Hepatocyte (in vitro differentiated cells): ENCODE results near the gene AP2A2. TPM values are rescaled to one million over a fixed set of nuclear protein-coding genes. Genes with fewer than 3 reads are reported as not detected.

Experiments used
- DNase-seq: peaks from one replicate; pipeline ENCODE4 v3.0.0-alpha.2; 2016; ENCODE audit warnings: low spot score
- H2AFZ ChIP-seq: fragments of 200-600 bp; sonication (generic); 2 replicates; pipeline ENCODE4 v1.6.0; 2016; ENCODE audit warnings: antibody characterized with exemption, mild to moderate bottlenecking
- H3K27ac ChIP-seq: fragments of 200-600 bp; sonication (generic); 2 replicates; pipeline ENCODE4 v1.5.1; 2016; ENCODE audit warnings: mild to moderate bottlenecking
- H3K27me3 ChIP-seq: fragments of 200-600 bp; sonication (generic); 2 replicates; pipeline ENCODE4 v1.6.1; 2016
- H3K36me3 ChIP-seq: fragments of 200-600 bp; sonication (generic); replicated peaks from 2 replicates; pipeline ENCODE4 v1.5.1; 2016; ENCODE audit warnings: low read depth; ENCODE audit not compliant: insufficient read depth
- H3K4me1 ChIP-seq: fragments of 200-600 bp; sonication (generic); 2 replicates; pipeline ENCODE4 v1.5.1; 2016; ENCODE audit warnings: mild to moderate bottlenecking, moderate library complexity; ENCODE audit not compliant: insufficient read depth
- H3K4me2 ChIP-seq: fragments of 200-600 bp; sonication (generic); 2 replicates; pipeline ENCODE4 v1.6.0; 2016
- H3K4me3 ChIP-seq: fragments of 200-600 bp; sonication (generic); 2 replicates; pipeline ENCODE4 v1.5.1; 2016; ENCODE audit warnings: mild to moderate bottlenecking
- H3K79me2 ChIP-seq: fragments of 200-600 bp; sonication (generic); 2 replicates; pipeline ENCODE4 v1.6.0; 2017; ENCODE audit warnings: mild to moderate bottlenecking
- H3K9me2 ChIP-seq: fragments of 200-600 bp; sonication (generic); replicated peaks from 2 replicates; pipeline ENCODE4 v1.6.0; 2017; ENCODE audit warnings: mild to moderate bottlenecking; ENCODE audit not compliant: insufficient read depth
- H3K9me3 ChIP-seq: fragments of 200-600 bp; sonication (generic); 2 replicates; pipeline ENCODE4 v1.5.1; 2016; ENCODE audit warnings: low read depth, mild to moderate bottlenecking
- H4K20me1 ChIP-seq: fragments of 200-600 bp; sonication (generic); 2 replicates; pipeline ENCODE4 v1.6.0; 2016; ENCODE audit warnings: mild to moderate bottlenecking; ENCODE audit not compliant: insufficient read depth, poor library complexity, severe bottlenecking
- EZH2 ChIP-seq: fragments of 200-600 bp; sonication (generic); IDR thresholded peaks from 2 replicates; pipeline ENCODE4 v1.6.1; 2016; ENCODE audit warnings: antibody characterized with exemption, mild to moderate bottlenecking, borderline replicate concordance
- EZH2phosphoT487 ChIP-seq: fragments of 200-600 bp; sonication (generic); IDR thresholded peaks from one replicate; pipeline ENCODE4 v1.6.1; 2018; ENCODE audit warnings: antibody characterized with exemption, mild to moderate bottlenecking, low read depth, moderate library complexity; ENCODE audit not compliant: unreplicated experiment, severe bottlenecking
- WGBS: methylation state at CpG from one replicate; pipeline ENCODE4 v1.1.6; 2016; ENCODE audit warnings: low lambda C conversion rate; ENCODE audit errors: missing lambda C conversion rate; 5-methylcytosine and 5-hydroxymethylcytosine counted together
- polyA plus RNA-seq: library from polyadenylated mRNA; unstranded; fragments of >200 nt; fragmentation: Nextera tagmentation; extraction: Ambion mirVana; gene quantifications from 2 replicates; pipeline ENCODE4 v1.2.1, GENCODE V29; 2016
- total RNA-seq: library from RNA; depleted of rRNA; stranded (reverse); fragments of >200 nt; gene quantifications from 2 replicates; pipeline ENCODE4 v1.2.3, GENCODE V29; 2014
- TF ChIP-seq, protein P1 (sequence below): fragments of 200-600 bp; sonication (generic); IDR thresholded peaks from 2 replicates; pipeline ENCODE4 v1.5.1; 2016; ENCODE audit warnings: antibody characterized with exemption, mild to moderate bottlenecking; ENCODE audit not compliant: poor library complexity

Gene AP2A2
- total and polyA plus RNA-seq, 2 experiments from 2014 or later, result 49.7 to 68.0 TPM

DNA sequence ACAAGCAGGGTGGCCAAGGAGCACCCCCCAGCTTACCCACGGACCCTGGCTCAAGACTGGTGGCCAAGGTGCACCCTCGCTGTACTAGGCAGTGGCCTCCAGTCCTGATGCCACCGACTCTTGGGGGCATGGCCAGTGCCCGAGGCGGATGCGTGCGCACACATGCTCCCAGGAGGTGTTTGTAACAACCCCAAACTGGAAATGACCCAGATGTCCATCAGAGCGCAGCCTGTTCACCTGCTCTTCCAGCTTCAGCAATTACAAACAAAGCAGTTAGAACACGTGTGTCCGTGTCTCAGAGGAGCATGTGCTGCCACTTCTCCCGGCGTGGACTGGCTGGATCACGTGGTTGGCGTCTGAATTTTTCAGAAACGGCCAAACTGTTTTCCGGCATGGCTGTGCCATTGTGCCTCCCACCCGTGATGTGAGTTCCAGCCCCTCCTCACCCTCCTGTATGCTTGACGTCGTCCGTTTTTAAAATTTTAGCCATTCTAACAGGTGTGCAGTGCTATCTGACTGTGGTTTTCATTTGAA, 118.0 kb downstream of the AP2A2 start:
- TF ChIP-seq, protein P1, sequence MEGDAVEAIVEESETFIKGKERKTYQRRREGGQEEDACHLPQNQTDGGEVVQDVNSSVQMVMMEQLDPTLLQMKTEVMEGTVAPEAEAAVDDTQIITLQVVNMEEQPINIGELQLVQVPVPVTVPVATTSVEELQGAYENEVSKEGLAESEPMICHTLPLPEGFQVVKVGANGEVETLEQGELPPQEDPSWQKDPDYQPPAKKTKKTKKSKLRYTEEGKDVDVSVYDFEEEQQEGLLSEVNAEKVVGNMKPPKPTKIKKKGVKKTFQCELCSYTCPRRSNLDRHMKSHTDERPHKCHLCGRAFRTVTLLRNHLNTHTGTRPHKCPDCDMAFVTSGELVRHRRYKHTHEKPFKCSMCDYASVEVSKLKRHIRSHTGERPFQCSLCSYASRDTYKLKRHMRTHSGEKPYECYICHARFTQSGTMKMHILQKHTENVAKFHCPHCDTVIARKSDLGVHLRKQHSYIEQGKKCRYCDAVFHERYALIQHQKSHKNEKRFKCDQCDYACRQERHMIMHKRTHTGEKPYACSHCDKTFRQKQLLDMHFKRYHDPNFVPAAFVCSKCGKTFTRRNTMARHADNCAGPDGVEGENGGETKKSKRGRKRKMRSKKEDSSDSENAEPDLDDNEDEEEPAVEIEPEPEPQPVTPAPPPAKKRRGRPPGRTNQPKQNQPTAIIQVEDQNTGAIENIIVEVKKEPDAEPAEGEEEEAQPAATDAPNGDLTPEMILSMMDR, result no peak
- TF ChIP-seq EZH2phosphoT487 (no peak), EZH2 (no peak)
- Histone ChIP-seq H4K20me1 (no peaks in the 10 kb centered on the region), H3K36me3 (no peaks in the 10 kb centered on the region), H3K9me3 (no peaks in the 10 kb centered on the region), H3K4me2 (no peak overlapping the region), H3K27ac (no peak overlapping the region), H3K9me2 (no peaks in the 10 kb centered on the region), H3K79me2 (no peaks in the 10 kb centered on the region), H2AFZ (no peak overlapping the region), H3K4me3 (no peak overlapping the region), H3K4me1 (peaks cover 4% of the 10 kb centered on the region), H3K27me3 (peaks cover 4% of the 10 kb centered on the region)
- 93% methylated on average over 19 of the region's 20 CpGs for WGBS
- DNase-seq, result no peak

GRCh38 chr11:1044160-1044559, 118.5 kb downstream of the AP2A2 start:
- Histone ChIP-seq H3K27ac (no peak overlapping the region), H3K4me1 (peaks cover 4% of the 10 kb centered on the region), H4K20me1 (no peaks in the 10 kb centered on the region), H3K4me2 (no peak overlapping the region), H3K9me3 (no peaks in the 10 kb centered on the region), H3K4me3 (no peak overlapping the region), H3K79me2 (no peaks in the 10 kb centered on the region), H2AFZ (no peak overlapping the region), H3K36me3 (no peaks in the 10 kb centered on the region), H3K9me2 (no peaks in the 10 kb centered on the region), H3K27me3 (peaks cover 4% of the 10 kb centered on the region)
- WGBS, result 91% methylated on average over 6 of the region's 6 CpGs
- DNase-seq, result no peak
- TF ChIP-seq, protein P1, result no peak
- TF ChIP-seq EZH2phosphoT487 (no peak), EZH2 (no peak)

DNA sequence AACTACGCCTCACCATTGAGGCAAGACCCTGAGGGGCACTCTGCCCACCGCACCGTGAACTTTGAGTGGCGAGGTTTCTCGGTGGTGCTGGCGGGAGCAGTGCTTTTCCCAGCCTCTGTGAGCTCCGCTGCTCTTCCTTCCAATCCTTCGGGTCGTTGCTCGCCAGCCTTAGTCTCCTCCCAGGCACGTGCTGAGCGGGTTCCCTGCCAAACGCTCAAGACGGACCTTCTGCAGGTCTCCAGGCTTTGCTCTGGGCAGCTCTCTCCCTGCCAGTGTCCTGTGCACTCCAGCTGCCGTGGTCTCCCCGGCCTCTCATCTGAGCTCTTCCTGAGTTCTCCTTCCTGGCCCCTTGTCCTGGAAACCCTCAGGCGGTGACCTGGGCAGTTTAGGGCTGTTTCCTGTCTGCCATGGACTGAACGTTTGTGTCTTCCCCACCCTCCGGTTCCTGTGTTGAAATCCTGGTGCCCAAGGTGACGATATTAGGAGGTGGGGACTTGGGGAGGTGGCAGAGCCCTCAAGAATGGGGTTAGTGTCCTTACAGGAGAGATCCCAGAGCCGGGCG, 122.0 kb downstream of the AP2A2 start:
- no peaks in the 10 kb centered on the region for H3K79me2 ChIP-seq
- H2AFZ ChIP-seq, result no peak overlapping the region
- no peaks in the 10 kb centered on the region for H3K9me2 ChIP-seq
- H4K20me1 ChIP-seq, result no peaks in the 10 kb centered on the region
- no peak for TF ChIP-seq EZH2
- TF ChIP-seq, protein P1, result no peak
- TF ChIP-seq EZH2phosphoT487, result no peak
- no peak overlapping the region for H3K4me3 ChIP-seq
- H3K27me3 ChIP-seq, result peaks cover 4% of the 10 kb centered on the region
- no peak for DNase-seq
- no peak overlapping the region for H3K27ac ChIP-seq
- H3K9me3 ChIP-seq, result no peaks in the 10 kb centered on the region
- no peak overlapping the region for H3K4me2 ChIP-seq
- no peaks in the 10 kb centered on the region for H3K4me1 ChIP-seq
- 85% methylated on average over 22 of the region's 22 CpGs for WGBS
- no peaks in the 10 kb centered on the region for H3K36me3 ChIP-seq
